Measurements from ENCODE around the gene PRPF19. TPM values are rescaled to one million over a fixed set of nuclear protein-coding genes. Genes with fewer than 3 reads are reported as not detected.

Gene PRPF19
- total and polyA plus RNA-seq, 9 of the 15 experiments (the other 6 are each of a cell fraction or from before 2014, with no cell fraction given): 9.4 to 212 (median 73.2) TPM

DNA sequence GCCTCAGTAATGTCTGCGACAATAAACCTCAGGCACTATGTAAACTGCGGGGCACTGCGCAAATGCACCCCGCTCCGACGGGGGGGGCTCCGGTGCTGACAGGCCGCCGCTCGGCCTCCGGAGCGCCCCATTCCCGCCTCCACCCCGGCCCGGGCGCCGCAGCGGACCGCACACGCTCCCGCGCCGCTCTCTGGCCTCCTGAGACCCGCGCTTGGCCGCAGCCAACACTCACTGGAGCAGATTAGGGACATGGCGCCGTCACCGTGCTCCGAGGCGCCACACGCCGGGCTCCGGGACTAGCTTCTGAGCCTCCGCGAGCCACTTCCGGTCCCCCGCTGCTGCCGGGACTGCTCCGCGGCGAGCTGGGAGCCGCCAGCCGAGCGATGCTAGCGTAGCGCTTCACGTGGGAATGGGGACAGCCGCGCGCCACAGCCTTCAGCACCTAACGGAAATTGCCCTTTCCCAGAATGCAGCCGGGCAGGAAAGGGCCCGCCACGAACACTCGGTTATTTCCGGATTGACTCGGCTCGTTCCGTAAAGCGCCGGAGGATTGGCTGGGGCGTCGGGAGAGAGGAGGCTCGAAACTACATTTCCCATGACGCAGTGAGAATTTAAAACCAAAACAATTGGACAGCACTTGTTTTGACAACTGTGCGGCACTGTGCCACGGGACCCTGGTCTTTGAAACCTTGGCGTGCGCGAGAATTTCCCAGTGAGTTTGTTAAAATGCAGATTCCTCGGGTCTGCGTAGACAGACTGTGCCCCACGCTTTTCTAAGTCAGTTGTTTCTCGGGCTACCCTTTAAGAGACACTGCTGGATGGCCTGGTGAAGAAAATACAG is at the start of gene PRPF19 (continued):
- TF ChIP-seq NFE2L1 (tag; IDR thresholded peaks at IDR 0.05; ENCODE audit: borderline replicate concordance, low read depth): no peak
- TF ChIP-seq JUN (IDR thresholded peaks at IDR 0.05; ENCODE audit: borderline replicate concordance, low read depth, low read length): no peak
- TF ChIP-seq JUN (CRISPR knock-in tag; IDR thresholded peaks at IDR 0.05; ENCODE audit: borderline replicate concordance): no peak
- TF ChIP-seq ZNF282 (CRISPR knock-in tag; IDR thresholded peaks at IDR 0.05): peak; percentile 48; the same call in 1 of the 2 replicates
- TF ChIP-seq CBFA2T3 (IDR thresholded peaks at IDR 0.05): no peak
- no peak for TF ChIP-seq DMBX1 (CRISPR knock-in tag; IDR thresholded peaks at IDR 0.05; ENCODE audit: borderline replicate concordance)
- TF ChIP-seq BCL6 (CRISPR knock-in tag; IDR thresholded peaks at IDR 0.05): no peak
- TF ChIP-seq ZFP30 (CRISPR knock-in tag; IDR thresholded peaks at IDR 0.05; ENCODE audit: borderline replicate concordance): no peak
- no peak for TF ChIP-seq ILF3 (IDR thresholded peaks at IDR 0.05; ENCODE audit: borderline replicate concordance)
- TF ChIP-seq ATF3 (IDR thresholded peaks at IDR 0.05): no peak
- no peak for TF ChIP-seq ATF3 (CRISPR knock-in tag; conservative IDR thresholded peaks at IDR 0.05)
- 0 out of 2 replicates have a peak, but pooled peaks have one; percentile 10 for TF ChIP-seq SOX6 (IDR thresholded peaks at IDR 0.05)
- TF ChIP-seq, protein P1, sequence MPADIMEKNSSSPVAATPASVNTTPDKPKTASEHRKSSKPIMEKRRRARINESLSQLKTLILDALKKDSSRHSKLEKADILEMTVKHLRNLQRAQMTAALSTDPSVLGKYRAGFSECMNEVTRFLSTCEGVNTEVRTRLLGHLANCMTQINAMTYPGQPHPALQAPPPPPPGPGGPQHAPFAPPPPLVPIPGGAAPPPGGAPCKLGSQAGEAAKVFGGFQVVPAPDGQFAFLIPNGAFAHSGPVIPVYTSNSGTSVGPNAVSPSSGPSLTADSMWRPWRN (IDR thresholded peaks at IDR 0.05; ENCODE audit: low read depth): no peak
- TF ChIP-seq, protein P2, sequence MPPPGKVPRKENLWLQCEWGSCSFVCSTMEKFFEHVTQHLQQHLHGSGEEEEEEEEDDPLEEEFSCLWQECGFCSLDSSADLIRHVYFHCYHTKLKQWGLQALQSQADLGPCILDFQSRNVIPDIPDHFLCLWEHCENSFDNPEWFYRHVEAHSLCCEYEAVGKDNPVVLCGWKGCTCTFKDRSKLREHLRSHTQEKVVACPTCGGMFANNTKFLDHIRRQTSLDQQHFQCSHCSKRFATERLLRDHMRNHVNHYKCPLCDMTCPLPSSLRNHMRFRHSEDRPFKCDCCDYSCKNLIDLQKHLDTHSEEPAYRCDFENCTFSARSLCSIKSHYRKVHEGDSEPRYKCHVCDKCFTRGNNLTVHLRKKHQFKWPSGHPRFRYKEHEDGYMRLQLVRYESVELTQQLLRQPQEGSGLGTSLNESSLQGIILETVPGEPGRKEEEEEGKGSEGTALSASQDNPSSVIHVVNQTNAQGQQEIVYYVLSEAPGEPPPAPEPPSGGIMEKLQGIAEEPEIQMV (tag; conservative IDR thresholded peaks at IDR 0.05; ENCODE audit: low read depth): no peak
- TF ChIP-seq SIN3A (IDR thresholded peaks at IDR 0.05; ENCODE audit: borderline replicate concordance in 2 of 2, control insufficient read depth in 1 of 2, low read depth in 2 of 2, low read length in 2 of 2): peak; percentile 59 to 85; a peak in 1 of 4 replicates
- TF ChIP-seq HNRNPK (IDR thresholded peaks at IDR 0.05; ENCODE audit: low read depth, low read length, poor library complexity, severe bottlenecking): no peak
- no peak for TF ChIP-seq ADNP (tag; IDR thresholded peaks at IDR 0.05)
- no peak for TF ChIP-seq BRF1 (IDR thresholded peaks at IDR 0.05; ENCODE audit: borderline replicate concordance, extremely low read depth, insufficient read length)
- TF ChIP-seq, protein P3, sequence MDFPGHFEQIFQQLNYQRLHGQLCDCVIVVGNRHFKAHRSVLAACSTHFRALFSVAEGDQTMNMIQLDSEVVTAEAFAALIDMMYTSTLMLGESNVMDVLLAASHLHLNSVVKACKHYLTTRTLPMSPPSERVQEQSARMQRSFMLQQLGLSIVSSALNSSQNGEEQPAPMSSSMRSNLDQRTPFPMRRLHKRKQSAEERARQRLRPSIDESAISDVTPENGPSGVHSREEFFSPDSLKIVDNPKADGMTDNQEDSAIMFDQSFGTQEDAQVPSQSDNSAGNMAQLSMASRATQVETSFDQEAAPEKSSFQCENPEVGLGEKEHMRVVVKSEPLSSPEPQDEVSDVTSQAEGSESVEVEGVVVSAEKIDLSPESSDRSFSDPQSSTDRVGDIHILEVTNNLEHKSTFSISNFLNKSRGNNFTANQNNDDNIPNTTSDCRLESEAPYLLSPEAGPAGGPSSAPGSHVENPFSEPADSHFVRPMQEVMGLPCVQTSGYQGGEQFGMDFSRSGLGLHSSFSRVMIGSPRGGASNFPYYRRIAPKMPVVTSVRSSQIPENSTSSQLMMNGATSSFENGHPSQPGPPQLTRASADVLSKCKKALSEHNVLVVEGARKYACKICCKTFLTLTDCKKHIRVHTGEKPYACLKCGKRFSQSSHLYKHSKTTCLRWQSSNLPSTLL (IDR thresholded peaks at IDR 0.05): no peak
- peak; percentile 95 for TF ChIP-seq POLR2A (conservative IDR thresholded peaks at IDR 0.05)
